ENCODE results near the gene RANBP10.

DNA sequence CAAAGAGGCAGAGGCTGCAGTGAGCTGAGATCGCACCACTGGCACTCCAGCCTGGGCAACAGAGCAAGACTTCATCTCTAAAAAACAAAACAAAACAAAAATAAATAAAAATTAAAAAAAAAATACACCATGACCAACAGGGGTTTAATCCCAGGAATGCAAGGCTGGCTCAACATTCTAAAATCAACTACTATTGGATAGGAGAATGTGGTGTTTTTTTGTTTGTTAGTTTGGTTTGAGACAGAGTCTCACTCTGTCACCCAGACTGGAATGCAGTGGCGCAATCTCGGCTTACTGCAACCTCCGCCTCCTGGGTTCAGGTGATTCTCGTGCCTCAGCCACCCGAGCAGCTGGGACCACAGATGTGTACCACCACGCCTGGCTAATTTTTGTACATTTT lies 107.1 kb downstream of the RANBP10 start:
- TF ChIP-seq, protein P1, sequence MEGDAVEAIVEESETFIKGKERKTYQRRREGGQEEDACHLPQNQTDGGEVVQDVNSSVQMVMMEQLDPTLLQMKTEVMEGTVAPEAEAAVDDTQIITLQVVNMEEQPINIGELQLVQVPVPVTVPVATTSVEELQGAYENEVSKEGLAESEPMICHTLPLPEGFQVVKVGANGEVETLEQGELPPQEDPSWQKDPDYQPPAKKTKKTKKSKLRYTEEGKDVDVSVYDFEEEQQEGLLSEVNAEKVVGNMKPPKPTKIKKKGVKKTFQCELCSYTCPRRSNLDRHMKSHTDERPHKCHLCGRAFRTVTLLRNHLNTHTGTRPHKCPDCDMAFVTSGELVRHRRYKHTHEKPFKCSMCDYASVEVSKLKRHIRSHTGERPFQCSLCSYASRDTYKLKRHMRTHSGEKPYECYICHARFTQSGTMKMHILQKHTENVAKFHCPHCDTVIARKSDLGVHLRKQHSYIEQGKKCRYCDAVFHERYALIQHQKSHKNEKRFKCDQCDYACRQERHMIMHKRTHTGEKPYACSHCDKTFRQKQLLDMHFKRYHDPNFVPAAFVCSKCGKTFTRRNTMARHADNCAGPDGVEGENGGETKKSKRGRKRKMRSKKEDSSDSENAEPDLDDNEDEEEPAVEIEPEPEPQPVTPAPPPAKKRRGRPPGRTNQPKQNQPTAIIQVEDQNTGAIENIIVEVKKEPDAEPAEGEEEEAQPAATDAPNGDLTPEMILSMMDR (IDR thresholded peaks at IDR 0.05; ENCODE audit: extremely low read depth in 1 of 2, insufficient read depth in 1 of 2, low read depth in 1 of 2, low read length in 2 of 2): no peak
- no peak for TF ChIP-seq MYC (IDR thresholded peaks at IDR 0.05; ENCODE audit: low read depth, low read length)
- TF ChIP-seq, protein P2, sequence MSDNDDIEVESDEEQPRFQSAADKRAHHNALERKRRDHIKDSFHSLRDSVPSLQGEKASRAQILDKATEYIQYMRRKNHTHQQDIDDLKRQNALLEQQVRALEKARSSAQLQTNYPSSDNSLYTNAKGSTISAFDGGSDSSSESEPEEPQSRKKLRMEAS (IDR thresholded peaks at IDR 0.05; ENCODE audit: insufficient read depth, insufficient read length): no peak
- no peak for TF ChIP-seq EZH2 (IDR thresholded peaks at IDR 0.05; ENCODE audit: borderline replicate concordance, low read depth, low read length, severe bottlenecking)
- TF ChIP-seq POLR2A (IDR thresholded peaks at IDR 0.05; ENCODE audit: low read depth, low read length): no peak
- no peak for TF ChIP-seq GATA2 (IDR thresholded peaks at IDR 0.05; ENCODE audit: insufficient read depth, insufficient read length, low read depth, low read length)

Data from endothelial cell of umbilical vein (primary cell).